ENCODE measurements around the gene TFPI2.
"Not testable (repeated sequence)": the region's sequence is repeated elsewhere in the genome, so short reads cannot be mapped to it uniquely, and the experiment has no call there.

The TFPI2 gene, protein sequence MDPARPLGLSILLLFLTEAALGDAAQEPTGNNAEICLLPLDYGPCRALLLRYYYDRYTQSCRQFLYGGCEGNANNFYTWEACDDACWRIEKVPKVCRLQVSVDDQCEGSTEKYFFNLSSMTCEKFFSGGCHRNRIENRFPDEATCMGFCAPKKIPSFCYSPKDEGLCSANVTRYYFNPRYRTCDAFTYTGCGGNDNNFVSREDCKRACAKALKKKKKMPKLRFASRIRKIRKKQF

DNA sequence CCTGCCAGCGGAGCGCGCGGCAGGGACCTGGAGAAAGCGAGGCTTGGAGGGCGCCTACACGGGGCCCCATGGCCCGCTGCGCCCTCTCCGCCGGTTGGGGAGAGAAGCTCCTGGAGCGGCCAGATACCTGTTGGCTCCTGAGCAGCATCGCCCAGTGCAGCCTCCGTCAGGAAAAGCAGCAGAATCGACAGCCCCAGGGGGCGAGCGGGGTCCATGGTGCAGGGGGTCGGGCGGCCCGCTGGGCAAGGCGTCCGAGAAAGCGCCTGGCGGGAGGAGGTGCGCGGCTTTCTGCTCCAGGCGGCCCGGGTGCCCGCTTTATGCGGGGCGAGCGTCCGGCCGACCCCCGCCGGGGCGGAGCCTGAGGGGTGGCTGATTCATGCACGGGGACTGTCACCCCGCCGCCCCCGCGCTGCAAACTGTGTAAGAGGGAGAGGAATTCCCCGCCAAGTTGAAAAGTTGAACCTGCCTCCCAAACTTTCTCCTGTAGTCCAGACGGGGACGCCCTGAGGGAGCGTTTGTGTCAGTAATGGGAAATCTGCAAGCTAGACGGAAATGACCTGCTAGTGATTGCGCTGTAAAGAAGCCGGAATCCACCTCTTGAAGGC is at the start of gene TFPI2:
TSS of gene TFPI2 (minus strand) at position 290 of the 605 bp plus-strand sequence. CDS start at position 215, 75 bp downstream.
- peak; percentile 47 for DNase-seq

DNA sequence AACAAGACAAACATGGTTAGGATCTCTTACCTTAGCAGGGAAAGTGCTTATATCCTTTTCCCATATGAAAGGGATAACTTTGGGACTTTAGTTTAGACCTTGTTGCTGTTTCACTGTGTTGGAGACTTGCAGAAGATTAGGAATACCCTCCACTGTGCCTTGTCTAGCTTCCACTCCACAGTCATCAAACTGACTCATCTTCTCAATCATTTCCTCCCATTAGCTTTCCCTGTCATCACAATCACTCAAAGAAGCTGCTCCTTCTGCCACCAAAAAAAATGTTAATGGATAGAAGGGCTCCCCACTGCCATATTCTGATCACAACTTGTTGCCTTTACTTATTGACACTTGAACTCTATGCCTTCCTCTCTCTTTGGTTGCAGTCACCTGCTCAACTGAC is 47.7 kb upstream of the TFPI2 start:
- no peak for DNase-seq

DNA sequence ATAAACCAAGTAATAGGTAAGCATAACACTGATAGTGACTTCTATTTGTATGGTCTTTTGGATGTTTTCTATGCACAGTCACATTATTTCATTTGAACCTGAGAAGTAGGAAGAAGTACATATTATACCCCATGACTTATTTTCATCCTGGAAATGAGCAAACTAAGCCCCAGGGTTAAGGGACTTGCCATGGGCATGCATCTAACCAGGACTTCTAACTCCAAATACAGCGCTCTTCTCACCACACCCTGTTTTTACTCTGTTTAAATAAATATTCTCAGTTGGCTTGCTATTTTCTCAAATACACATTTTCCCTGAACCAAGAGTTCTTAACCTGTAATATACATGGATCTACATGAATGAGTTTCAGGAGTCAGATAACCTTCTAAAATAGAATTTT is 47.3 kb upstream of the TFPI2 start:
- no peak for DNase-seq

DNA sequence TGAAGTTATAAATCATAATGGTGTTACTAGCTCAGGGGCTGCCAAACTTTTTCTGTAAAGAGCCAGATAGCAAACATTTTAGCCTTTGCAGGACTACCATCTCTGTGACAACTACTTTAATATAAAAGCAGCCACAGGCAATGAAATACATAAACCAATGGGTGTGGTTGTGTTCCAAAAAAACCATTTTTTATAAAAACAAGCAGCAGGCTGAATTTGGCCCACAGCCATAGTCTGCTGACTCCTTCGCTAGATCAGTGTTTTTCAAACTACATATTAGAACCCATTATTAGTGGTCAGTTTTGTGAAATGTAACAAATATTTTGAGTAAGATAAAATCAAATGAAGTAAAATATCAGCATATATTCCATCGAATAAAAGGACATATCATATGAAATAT is 44.5 kb upstream of the TFPI2 start:
- DNase-seq = no peak

DNA sequence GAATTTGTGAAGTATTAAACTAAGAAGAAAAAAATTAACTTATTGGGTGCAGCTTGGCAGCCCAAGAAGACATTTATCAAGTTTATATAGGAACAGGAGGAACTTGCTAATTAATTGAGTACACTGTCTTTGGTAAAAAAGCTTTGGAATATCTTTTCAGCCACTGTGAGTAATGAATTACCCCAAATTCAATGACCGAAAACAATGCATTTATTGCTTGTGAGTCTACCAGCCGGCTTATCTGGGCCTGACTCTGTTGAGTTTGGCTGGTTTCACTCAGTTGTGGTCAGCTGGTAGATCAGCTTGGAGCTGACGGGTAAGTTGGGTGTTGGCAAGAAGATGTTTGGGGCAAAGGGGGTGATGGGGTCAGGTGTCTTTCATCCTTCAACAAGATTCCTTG is 42.6 kb upstream of the TFPI2 start:
- no peak for DNase-seq

DNA sequence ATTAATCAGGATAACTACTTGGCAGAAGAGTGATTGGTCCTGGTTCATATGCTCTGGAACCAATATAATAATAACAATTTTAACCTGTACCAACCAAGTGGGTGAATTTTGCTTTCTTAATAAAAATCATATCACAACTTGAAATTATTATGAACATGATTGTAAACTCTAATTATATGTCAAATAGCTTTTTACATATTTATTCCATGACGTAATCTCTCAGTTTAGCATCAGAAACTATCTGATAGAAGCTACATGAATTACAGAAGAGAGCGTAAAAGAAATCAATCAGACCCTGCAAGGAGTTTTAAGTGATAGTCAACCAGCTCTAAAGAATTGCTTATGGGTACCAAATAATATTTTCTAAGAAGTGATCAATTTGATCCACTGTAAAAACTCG is 41.1 kb upstream of the TFPI2 start:
- DNase-seq = no peak

DNA sequence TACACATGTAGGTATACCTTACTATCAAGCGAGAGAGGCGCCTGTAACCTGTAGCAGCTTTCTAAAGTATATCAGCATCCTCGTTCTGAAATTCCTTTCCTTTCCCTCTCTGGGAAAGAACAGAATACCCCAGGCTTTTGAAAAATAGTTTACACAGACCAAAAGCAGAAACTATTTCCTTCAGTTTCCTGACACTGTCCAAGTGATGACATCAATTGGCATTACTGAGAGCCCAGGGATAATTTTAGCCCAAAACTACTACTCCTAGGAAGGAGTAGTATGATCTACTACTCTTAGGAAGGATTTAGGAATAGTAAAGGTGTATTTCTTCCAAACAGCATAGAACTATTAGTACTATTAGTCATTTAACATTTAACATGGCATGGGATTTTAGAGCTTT is 37.0 kb upstream of the TFPI2 start:
- no peak for DNase-seq

DNA sequence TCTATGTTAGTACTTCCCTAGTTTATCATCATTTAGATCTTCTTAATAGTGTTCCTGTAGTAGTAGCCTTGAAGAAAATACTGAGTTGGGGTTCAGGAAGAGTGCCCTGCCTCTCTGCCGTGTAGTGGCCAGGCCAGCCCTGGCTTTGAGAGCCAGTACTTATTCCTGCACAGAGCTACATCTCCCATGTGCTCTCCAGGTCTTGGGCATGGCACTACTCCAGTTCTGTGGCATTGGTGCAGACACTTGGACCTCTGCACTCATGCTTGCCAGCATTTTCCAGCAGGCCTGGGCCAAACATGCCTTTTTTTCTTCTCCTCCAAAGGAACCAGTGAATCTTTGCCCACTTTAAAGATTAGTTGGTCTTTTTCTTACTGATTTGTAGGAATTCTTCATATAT is 36.2 kb upstream of the TFPI2 start:
- no peak for DNase-seq

DNA sequence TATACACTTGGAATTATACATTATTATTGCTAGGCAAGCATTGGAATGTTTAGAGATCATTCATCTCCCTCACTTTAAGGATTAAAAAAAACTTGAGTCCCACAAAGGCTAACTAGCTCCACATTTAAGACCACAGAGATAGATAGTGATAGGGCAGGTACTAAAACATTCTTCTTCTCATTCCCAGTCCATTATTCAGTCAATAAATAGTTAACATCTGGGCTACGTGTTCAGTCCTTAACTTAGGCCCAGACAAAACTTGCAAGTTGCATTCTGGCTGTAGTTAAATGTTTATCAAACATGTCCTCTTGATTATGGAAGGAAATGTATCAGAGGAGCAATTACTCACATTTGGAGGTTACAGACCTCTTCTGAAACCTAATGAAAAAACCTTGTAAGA is 33.4 kb upstream of the TFPI2 start:
- no peak for DNase-seq

DNA sequence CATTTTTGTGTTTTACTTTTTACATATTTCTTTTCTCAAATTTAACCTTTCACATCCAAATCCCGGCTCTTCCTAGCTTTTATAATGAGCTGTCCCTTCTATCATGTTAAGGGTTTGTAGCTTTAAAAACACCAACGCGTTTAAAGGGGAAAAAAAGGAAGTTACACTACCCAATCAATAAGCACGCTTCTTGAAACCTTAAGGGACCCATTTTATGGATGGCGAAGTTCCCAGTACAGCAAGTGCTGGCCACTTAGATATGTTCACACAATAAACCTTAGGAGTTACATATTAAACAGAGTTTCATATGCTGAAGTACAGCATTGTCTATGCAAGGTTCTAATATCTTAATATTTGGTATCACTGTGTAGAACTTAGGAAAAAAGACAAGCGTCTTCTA is 32.7 kb upstream of the TFPI2 start:
- peak; percentile 57 for DNase-seq

DNA sequence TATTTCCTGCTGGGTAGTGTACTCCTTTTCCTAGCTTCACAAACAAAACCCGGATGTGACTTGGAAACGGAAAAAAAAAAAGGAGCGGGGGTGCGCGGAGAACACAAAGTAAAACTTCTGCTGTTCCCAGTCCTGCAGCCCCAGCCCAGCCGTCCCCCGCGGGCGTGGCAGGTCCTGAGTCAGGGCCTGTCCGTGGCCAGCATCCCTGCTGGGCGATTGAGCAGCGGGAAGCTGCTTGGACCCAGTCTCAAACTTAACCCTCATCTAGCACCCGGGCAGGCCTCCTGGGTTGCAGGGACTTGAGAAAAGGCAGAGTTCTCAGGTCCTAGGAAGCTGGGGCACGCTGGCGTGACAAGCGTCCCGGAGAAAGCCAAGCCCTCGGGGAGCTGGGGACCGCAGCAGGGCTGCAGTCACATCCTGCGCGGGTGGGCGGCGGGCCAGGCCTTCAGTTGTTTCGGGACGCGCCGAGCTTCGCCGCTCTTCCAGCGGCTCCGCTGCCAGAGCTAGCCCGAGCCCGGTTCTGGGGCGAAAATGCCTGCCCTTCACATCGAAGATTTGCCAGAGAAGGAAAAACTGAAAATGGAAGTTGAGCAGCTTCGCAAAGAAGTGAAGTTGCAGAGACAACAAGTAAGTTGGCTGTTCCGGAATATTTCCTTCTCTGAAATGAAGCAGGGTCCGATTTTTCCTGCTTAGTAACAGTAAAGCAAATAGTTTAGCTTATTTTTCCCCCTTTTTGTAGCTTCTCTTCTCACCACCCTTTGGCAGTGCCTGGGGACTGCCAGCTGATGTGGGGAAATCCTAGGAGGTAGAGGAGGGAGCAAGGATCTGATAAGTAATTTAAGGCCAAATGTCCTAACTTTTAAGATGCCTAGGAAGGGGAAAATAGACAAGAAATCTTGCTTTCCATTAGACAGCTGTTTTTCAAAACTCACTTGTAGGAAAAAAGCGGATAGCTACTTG is 31.3 kb upstream of the TFPI2 start, which contains the start of gene GNG11:
TSS of gene GNG11 (plus strand) at position 129 of the 960 bp plus-strand sequence. CDS start at position 532, 403 bp downstream.
- DNase-seq = peak; percentile 86

DNA sequence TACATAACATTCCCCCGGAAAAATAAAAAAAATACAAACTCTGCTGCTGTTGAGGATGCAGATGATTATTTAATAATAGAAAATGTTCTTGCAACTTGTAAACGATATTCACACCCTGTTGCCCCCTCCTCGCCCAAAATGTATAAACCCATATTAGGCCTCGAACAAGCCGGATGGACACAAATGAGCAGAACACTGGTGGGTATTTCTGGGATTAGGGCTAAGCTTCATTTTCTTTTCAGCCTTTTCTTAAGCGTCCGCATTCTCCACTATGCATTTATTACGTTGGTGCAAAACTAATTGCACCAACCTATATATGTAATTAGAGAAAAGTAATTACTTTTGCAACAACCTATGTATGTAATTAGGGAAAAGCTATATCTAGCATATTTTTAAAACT is 30.6 kb upstream of the TFPI2 start:
- DNase-seq = no peak

DNA sequence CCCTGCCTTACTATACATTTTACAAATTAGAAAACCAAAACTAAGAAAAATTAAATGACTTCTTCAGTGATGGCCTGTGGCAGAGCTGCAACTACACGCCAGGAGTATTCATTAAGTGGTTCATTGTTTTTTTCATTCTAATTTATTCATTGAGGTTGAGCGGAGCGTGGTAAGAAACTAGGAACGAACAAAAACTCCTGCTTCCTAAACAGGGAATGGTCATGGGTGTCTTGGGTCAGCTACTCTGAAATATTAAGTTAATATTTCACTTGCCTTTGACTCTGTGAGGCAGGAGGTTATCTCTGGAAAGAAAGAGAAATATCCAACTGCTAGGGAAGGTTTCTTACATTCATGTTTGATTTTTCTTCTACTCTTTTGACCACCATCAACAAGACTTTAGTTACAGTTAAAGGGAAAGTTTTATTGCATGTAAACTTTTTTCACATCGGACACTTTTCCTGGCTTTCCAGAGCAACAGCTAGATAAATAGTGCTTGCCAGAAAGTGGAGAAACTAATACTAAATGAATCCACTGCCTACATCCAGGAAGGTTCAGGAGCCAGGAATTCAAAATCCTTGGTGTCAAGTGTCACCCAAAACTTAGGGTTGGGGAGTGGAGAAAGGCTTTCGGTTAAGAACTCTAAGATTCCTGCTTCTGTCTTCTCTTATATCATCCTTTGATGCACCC is 30.1 kb upstream of the TFPI2 start:
- DNase-seq = no peak

DNA sequence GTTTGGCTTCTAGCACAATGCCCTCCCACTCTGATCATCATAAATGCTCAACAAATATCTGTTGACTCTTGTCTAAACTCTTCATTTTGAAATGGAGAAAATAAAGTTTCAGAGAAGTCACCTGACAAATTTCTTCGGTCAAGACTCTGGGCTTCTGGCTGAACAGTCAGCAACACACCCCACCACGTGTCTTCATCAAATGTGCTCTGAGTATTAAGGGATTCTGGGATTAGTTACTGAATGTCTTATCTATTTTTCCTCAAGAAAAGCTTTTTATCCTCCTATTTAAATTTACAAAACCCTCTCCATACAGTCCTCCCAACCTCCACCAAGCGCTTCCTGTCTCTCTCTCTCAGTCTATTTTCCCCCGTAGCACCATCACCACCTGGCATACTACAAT is 25.8 kb upstream of the TFPI2 start:
- not testable (repeated sequence) for DNase-seq

DNA sequence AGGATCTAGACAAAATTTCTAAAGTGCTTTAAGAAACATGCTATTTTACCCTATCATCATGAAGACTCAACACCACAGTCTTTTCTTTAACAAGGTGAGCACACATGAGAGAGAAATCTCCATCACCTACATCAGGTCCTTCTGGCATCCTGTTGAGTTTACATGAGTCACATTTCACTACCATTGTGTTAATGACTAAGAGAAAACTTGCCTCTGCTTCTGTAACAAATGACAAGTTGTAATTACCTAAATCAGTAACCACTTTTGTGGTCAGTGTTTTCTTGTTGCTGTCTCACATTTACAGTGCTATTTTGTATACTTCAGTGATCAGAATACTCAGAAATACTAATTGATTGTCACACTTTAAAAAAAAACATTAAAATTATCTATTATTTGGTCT is 25.3 kb upstream of the TFPI2 start:
- DNase-seq = not testable (repeated sequence)

DNA sequence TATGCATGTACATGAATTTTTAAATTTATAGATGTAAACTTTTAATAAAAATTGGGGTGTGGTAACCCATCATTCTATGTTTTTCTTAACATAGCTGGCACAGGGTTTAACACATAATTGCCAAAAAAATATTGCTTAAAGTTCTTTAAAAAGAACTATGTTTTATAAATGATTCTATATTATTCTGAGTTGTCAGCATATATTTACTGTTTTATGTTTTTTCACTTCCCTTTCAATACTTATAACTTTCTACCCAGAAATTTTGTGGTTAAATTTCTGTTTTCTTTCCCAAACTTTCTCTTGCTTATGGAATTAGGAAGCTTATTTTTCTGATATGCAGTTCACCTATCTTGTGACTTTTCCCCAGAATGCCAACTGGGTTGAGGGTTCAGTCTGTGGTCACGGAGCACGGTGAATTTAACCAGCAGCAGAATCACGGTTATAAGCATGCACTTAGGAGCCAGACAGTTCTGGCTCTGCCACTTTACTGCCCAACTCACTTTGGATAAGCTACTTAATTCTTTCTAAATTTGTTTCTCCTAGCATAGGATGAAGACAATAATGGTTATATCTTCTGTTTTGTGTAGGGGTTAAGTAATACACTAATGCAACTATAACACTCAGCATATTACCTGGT is 24.8 kb upstream of the TFPI2 start:
- not testable (repeated sequence) for DNase-seq

DNA sequence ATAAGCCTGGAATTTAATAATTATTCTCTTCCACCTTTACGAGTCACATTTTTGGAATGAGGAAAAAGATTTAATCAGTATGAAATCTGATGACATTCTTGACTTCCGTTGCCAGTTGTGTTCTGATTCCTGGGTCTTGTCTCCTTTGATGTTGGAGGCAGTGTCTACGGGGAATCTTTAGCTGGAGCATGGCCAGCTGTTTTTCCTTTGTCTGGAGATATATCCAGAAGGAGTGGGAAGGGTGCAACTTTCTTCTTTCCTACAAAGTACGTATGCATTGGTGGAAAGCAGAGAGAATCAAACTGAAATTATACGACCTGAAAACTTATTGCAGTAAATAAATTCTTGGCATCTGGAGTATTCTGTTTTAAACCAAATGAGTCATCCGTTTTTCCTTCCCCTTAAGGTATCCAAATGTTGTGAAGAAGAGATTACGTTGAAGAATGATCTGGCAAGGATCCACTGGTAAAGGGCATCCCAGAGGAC is 24.1 kb upstream of the TFPI2 start:
- no peak for DNase-seq

DNA sequence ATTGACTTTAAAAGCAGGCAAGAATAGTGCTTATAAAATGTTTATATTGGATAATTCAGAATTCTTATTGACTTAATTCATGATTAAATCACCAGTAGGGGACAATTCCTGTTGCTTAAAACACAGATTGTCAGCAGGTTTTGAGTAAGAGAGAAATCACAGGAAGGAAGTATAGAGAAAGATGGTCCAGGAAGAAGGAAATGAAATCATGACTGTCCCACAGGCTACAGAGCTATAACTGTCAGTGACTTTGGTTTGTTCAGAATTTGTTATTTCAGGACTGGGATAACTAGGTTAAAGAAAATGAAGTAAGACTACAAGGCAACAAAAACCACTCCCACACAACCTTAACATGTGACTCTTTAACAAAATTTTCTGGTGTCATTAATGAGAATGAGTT is 22.6 kb upstream of the TFPI2 start:
- DNase-seq = no peak

DNA sequence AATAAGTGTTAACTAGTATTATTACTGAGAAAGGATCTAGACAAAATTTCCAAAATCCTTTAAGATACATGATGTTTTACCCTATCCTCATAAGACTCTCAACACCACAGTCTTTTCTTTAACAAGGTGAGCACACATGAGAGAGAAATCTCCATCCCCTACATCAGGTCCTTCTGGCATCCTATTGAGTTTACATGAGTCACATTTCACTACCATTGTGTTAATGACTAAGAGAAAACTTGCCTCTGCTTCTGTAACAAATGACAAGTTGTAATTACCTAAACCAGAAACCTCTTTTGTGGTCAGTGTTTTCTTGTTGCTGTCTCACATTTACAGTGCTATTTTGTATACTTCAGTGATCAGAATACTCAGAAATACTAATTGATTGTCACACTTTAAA is 21.1 kb upstream of the TFPI2 start:
- DNase-seq = not testable (repeated sequence)

DNA sequence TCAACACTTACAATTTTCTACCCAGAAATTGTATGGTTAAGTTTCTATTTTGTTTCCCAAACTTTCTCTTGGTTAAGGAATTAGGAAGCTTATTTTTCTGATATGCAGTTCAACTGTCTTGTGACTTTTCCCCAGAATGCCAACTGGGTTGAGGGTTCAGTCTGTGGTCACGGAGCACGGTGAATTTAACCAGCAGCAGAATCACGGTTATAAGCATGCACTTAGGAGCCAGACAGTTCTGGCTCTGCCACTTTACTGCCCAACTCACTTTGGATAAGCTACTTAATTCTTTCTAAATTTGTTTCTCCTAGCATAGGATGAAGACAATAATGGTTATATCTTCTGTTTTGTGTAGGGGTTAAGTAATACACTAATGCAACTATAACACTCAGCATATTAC is 20.7 kb upstream of the TFPI2 start:
- DNase-seq = not testable (repeated sequence)

DNA sequence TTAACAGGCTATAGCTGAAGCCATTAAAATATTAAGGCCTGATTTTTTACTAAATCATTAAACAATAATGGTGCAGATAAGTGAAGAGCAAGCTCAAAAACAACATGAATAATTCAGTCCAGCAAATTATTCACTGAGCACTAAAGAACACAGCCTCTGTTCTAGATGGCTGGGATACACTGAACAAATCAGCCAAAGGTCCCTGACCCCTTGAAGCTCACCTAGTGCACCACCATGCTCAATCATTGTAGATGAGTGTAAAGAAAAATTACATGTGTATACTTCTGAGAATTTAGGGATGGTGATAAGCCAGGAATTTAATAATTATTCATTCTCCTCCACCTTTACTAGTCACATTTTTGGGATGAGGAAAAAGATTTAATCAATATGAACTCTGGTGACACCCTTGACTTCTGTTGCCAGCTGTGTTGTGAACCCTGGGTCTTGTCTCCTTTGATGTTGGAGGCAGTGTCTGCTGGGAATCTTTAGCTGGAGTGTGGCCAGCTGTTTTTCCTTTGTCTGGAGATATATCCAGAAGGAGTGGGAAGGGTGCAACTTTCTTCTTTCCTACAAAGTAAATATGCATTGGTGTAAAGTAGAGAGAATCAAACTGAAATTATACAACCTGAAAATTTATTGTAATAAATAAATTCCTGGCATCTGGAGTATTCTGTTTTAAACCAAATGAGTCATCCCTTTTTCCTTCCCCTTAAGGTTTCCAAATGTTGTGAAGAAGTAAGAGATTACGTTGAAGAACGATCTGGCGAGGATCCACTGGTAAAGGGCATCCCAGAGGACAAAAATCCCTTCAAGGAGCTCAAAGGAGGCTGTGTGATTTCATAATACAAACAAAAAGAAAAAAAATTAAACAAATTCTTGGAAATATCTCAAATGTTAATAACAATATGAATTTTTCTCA is 19.8 kb upstream of the TFPI2 start:
- no peak for DNase-seq
